Right lobe of liver (tissue), 6 donors: ENCODE results near the gene RAI1. TPM values are rescaled to one million over a fixed set of nuclear protein-coding genes. Genes with fewer than 3 reads are reported as not detected.
"Not testable (repeated sequence)": the region's sequence is repeated elsewhere in the genome, so short reads cannot be mapped to it uniquely, and the experiment has no call there.

Experiments used
- ATAC-seq, 4 donors: fragments of 200-7000 bp; cut with Tn5 transposase; one replicate each; pipeline ENCODE4 v1.9.1; 2020; ENCODE audit warnings: mild to moderate bottlenecking in 4 of 4, moderate library complexity in 4 of 4
- DNase-seq, 3 donors: peaks; one replicate each; pipeline ENCODE4 v3.0.0-alpha.2; 2020
- H3K27ac ChIP-seq, 3 donors: fragments of 200-600 bp; one replicate each; pipeline ENCODE4 v1.8.0; 2022
- H3K27me3 ChIP-seq, 2 donors: fragments of 200-600 bp; one replicate each; pipeline ENCODE4 v1.8.0; 2022
- H3K36me3 ChIP-seq, 4 donors: fragments of 200-600 bp; sonication (generic) in 1 of 4; one replicate each; pipeline versions ENCODE4 v1.5.1 to v1.8.0; 2017 to 2022; ENCODE audit warnings: control low read depth in 1 of 4
- H3K4me1 ChIP-seq, 4 donors: fragments of 200-600 bp; sonication (generic) in 1 of 4; one replicate each; pipeline versions ENCODE4 v1.5.1 to v1.8.0; 2017 to 2022; ENCODE audit warnings: control low read depth in 1 of 4
- H3K4me3 ChIP-seq, 3 donors: fragments of 200-600 bp; one replicate each; pipeline ENCODE4 v1.8.0; 2022
- H3K9me3 ChIP-seq, 4 donors: fragments of 200-600 bp; sonication (generic) in 1 of 4; one replicate each; pipeline versions ENCODE4 v1.5.1 to v1.8.0; 2017 to 2022; ENCODE audit warnings: control low read depth in 1 of 4
- CTCF ChIP-seq, 4 donors: fragments of 200-600 bp in 3 of 4; fragments of 450-650 bp in 1 of 4; IDR thresholded peaks; one replicate each; pipeline versions ENCODE4 v1.5.1 to v1.8.0; 2016 to 2022; ENCODE audit warnings: antibody characterized with exemption in 4 of 4, mild to moderate bottlenecking in 2 of 4
- POLR2A ChIP-seq: fragments of 450-650 bp; IDR thresholded peaks from one replicate; pipeline ENCODE4 v1.6.1; 2017; ENCODE audit warnings: antibody characterized with exemption, mild to moderate bottlenecking
- WGBS: methylation state at CpG from one replicate; pipeline ENCODE4 v1.1.6; 2018; ENCODE audit warnings: low coverage, low lambda C conversion rate; ENCODE audit not compliant: insufficient coverage; ENCODE audit errors: missing lambda C conversion rate; 5-methylcytosine and 5-hydroxymethylcytosine counted together
- intact Hi-C, 2 donors: fragments of 100-400 bp; cut with DNase I; formaldehyde crosslinking; loops; one replicate each; pipeline versions ENCODE4 v1.11.2 to v1.14.1; 2022
- long read RNA-seq: library from polyadenylated mRNA; unstranded; transcript quantifications from one replicate; pipeline ENCODE4 v2.0.0, GENCODE V29; 2019
- total RNA-seq, 6 experiments: library from RNA; depleted of rRNA in 2 of 6; stranded (reverse); fragments of >200 nt in 2 of 6; fragmentation: NEBNext Ultra II Directional in 3 of 6; extraction: Animal tissue kit (Norgen Biotek cat#: 25700) in 3 of 6; gene quantifications; one replicate each; pipeline versions ENCODE4 v1.1.0 to v1.2.4, GENCODE V29; 2016 to 2023
- donor health status: DM: no; HTN: yes; CAD: no.
- donor health status: DM: no; HTN: no; CAD: no.
- donor health status: DM: no; HTN: no; CAD: no.
- donor health status: DM: no; HTN: yes; CAD: no.
- donor health status: DM: no; HTN: yes; CAD: no.

RAI1 gene, protein sequence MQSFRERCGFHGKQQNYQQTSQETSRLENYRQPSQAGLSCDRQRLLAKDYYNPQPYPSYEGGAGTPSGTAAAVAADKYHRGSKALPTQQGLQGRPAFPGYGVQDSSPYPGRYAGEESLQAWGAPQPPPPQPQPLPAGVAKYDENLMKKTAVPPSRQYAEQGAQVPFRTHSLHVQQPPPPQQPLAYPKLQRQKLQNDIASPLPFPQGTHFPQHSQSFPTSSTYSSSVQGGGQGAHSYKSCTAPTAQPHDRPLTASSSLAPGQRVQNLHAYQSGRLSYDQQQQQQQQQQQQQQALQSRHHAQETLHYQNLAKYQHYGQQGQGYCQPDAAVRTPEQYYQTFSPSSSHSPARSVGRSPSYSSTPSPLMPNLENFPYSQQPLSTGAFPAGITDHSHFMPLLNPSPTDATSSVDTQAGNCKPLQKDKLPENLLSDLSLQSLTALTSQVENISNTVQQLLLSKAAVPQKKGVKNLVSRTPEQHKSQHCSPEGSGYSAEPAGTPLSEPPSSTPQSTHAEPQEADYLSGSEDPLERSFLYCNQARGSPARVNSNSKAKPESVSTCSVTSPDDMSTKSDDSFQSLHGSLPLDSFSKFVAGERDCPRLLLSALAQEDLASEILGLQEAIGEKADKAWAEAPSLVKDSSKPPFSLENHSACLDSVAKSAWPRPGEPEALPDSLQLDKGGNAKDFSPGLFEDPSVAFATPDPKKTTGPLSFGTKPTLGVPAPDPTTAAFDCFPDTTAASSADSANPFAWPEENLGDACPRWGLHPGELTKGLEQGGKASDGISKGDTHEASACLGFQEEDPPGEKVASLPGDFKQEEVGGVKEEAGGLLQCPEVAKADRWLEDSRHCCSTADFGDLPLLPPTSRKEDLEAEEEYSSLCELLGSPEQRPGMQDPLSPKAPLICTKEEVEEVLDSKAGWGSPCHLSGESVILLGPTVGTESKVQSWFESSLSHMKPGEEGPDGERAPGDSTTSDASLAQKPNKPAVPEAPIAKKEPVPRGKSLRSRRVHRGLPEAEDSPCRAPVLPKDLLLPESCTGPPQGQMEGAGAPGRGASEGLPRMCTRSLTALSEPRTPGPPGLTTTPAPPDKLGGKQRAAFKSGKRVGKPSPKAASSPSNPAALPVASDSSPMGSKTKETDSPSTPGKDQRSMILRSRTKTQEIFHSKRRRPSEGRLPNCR (N-terminal part only)
- total RNA-seq: 10 to 100 TPM in 2 of 6 experiments, 1 to 10 TPM in 4; 6.1 to 14.5 (median 8.4) TPM
- long read RNA-seq: 0 reads

GRCh38 chr17:17681187-17681743, at the start of gene RAI1:
Gene RAI1 (plus strand): TSS chr17:17681458. CDS start chr17:17792949, 111,491 bp downstream.
- 0% methylated on average over 2 of the region's 84 CpGs for WGBS
- Histone ChIP-seq H3K4me3 (peak within 1 kb of the TSS; percentile 62 to 71 (median 64)), H3K36me3 (no peaks in the 10 kb centered on the region), H3K9me3 (no peaks in the 10 kb centered on the region), H3K27ac (peak within 1 kb of the TSS; percentile 77 to 82 (median 82)), H3K27me3 (no peaks in the 10 kb centered on the region), H3K4me1 (peaks cover 0 to 8% (median 3%) of the 10 kb centered on the region in 4 donors)
- ATAC-seq (peak; percentile 71 to 89 (median 80)), DNase-seq (peak; percentile 81 to 84 (median 82))
- intact Hi-C loops: loop anchor here in 1 of 2 donors (10.0 kb wide), 1 partner anchor 184 kb away; no protein-coding TSS in a partner anchor
- TF ChIP-seq CTCF (IDR thresholded peaks at IDR 0.05) (peak; percentile 53 to 97 (median 76)), POLR2A (peak; percentile 59)

DNA sequence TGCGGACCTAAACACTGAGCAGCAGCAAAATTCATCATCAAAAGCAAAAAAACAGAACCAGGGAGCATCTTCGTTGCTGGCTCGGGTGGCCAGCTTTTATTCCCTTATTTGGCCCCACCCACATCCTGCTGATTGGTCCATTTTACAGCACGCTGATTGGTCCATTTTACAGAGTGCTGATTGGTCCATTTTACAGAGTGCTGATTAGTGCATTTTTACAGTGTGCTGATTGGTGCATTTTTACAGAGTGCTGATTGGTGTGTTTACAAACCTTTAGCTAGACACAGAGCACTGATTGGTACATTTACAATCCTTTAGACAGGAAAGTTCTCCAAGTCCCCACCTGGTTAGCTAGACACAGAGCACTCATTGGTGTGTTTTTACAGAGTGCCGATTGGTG, 48.6 kb upstream of the RAI1 start:
- not testable (repeated sequence) for H3K4me3 ChIP-seq, DNase-seq, H3K9me3 ChIP-seq, H3K4me1 ChIP-seq, H3K36me3 ChIP-seq, H3K27ac ChIP-seq, ATAC-seq, H3K27me3 ChIP-seq
- intact Hi-C loops: loop anchor here in 1 of 2 donors (10.0 kb wide), 1 partner anchor 128 kb away; no protein-coding TSS in a partner anchor
- 70% methylated on average over 5 of the region's 5 CpGs for WGBS

DNA sequence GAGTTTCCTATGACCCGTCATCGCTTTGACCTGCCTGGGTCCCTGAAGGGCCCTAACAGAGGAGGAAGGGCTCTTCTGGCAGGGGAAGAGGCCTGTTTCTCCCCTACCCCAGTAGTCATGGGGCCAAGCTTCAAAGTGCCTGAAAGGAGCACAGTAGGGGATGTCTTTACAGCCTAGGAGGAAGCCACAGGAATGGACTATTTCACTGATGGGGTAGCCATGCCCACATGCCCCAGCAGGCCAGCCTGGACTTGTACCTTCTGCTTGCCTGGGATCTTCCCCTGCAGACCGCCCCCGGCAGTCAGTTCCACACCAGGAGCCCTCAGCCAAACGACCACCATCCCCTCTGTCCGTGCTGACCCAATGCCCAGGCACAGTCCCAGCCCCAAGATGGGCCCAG, 47.9 kb upstream of the RAI1 start:
- Histone ChIP-seq H3K9me3 (no peaks in the 10 kb centered on the region), H3K36me3 (no peaks in the 10 kb centered on the region), H3K27ac (no peak overlapping the region), H3K4me1 (no peaks in the 10 kb centered on the region), H3K27me3 (no peaks in the 10 kb centered on the region), H3K4me3 (no peak overlapping the region)
- no CpG with 5 or more reads among the region's 6 CpGs for WGBS
- DNase-seq: no peak
- intact Hi-C loops: loop anchor here in 1 of 2 donors (10.0 kb wide), 1 partner anchor 129 kb away; no protein-coding TSS in a partner anchor
- TF ChIP-seq CTCF (IDR thresholded peaks at IDR 0.05) (no peak), POLR2A (no peak)
- ATAC-seq: no peak

DNA sequence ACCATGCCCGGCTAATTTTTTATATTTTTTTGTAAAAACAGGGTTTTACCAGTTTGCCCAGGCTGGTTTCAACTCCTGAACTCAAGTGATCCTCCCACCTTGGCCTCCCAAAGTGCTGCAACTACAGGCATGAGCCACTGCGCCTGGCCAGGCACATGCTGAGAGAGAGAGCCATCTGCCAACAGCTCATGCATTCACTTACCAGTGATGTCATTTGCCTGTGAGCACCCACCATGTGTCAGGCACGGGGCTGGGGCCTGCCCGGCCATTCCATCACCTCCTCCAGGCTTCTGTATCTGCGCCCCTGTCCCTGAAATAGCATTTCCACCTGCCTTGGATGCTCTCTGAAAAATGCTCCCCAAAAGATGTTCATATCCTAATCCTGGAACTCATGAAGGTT, 46.1 kb upstream of the RAI1 start:
- no peaks in the 10 kb centered on the region for H3K9me3 ChIP-seq
- no peaks in the 10 kb centered on the region for H3K27me3 ChIP-seq
- DNase-seq (no peak), ATAC-seq (no peak)
- H3K27ac ChIP-seq: no peak overlapping the region
- TF ChIP-seq POLR2A (no peak), CTCF (IDR thresholded peaks at IDR 0.05) (no peak)
- intact Hi-C loops: loop anchor here in 1 of 2 donors (10.0 kb wide), 1 partner anchor 130 kb away; no protein-coding TSS in a partner anchor
- H3K4me1 ChIP-seq: no peaks in the 10 kb centered on the region
- H3K36me3 ChIP-seq: no peaks in the 10 kb centered on the region
- WGBS: 93% methylated on average over 3 of the region's 5 CpGs
- no peak overlapping the region for H3K4me3 ChIP-seq

DNA sequence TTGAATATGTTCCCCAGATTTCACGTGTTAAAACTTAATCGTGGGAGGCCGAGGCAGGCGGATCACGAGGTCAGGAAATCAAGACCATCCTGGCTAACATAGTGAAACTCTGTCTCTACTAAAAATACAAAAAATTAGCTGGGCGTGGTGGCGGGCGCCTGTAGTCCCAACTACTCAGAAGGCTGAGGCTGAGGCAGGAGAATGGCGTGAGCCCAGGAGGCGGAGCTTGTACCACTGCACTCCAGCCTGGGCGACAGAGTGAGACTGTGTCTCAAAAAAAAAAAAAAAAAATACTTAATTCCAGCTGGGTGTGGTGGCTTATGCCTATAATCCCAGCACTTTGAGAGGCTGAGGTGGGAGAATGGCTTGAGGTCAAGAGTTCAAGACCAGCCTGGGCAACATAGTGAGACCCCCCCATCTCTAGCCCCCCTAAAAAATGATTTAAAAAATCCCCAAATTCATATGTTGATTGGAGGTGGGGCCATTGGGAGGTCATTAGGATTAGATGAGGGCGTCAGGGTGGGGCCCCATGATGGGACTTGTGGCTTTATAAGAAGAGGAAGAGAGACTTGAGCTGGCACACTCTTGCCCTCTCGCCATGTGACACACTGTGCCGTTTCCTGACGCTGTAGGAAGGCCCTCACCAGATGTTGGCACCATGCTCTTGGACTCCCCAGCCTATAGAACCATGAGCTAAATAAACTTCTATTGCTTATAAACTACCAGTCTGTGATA, 45.6 kb upstream of the RAI1 start:
- not testable (repeated sequence) for H3K4me3 ChIP-seq, H3K27ac ChIP-seq, H3K27me3 ChIP-seq, H3K9me3 ChIP-seq, H3K4me1 ChIP-seq, H3K36me3 ChIP-seq, DNase-seq, ATAC-seq
- WGBS: 76% methylated on average over 10 of the region's 15 CpGs
- intact Hi-C loops: loop anchor here in 1 of 2 donors (10.0 kb wide), 1 partner anchor 131 kb away; no protein-coding TSS in a partner anchor
